Osteoblast (primary cell): ENCODE data around the gene PGBD5. TPM values are rescaled to one million over a fixed set of nuclear protein-coding genes. Genes with fewer than 3 reads are reported as not detected.

Experiments used
- DNase-seq: peaks from one replicate; pipeline ENCODE4 v3.0.0; 2011; ENCODE audit warnings: low spot score, mixed read lengths; ENCODE audit not compliant: insufficient read length; ENCODE audit errors: missing footprints
- H2AFZ ChIP-seq: 2 replicates; pipeline ENCODE4 v1.6.0; 2011; ENCODE audit warnings: mild to moderate bottlenecking, low read length
- H3K27ac ChIP-seq: 2 replicates; pipeline ENCODE4 v1.5.1; 2011; ENCODE audit warnings: mild to moderate bottlenecking, low read depth, low read length, moderate library complexity
- H3K27me3 ChIP-seq: 2 replicates; pipeline ENCODE4 v1.6.0; 2012; ENCODE audit warnings: mild to moderate bottlenecking, control low read depth, inconsistent platforms, low read length, moderate library complexity; ENCODE audit not compliant: insufficient read depth
- H3K36me3 ChIP-seq: 2 replicates; pipeline ENCODE4 v1.5.1; 2011; ENCODE audit warnings: mild to moderate bottlenecking, low read length, control low read depth, moderate library complexity; ENCODE audit not compliant: insufficient read depth
- H3K4me1 ChIP-seq: 2 replicates; pipeline ENCODE4 v1.5.1; 2011; ENCODE audit warnings: mild to moderate bottlenecking, low read length, control low read depth, moderate library complexity; ENCODE audit not compliant: insufficient read depth
- H3K4me2 ChIP-seq: 2 replicates; pipeline ENCODE4 v1.6.0; 2011; ENCODE audit warnings: mild to moderate bottlenecking, low read length; ENCODE audit not compliant: insufficient read depth
- H3K4me3 ChIP-seq: fragments of 200-600 bp; sonication (generic); 3 replicates; pipeline ENCODE4 v1.5.1; 2012; ENCODE audit warnings: mild to moderate bottlenecking, low read length, inconsistent platforms; ENCODE audit not compliant: insufficient read depth
- H3K79me2 ChIP-seq: 2 replicates; pipeline ENCODE4 v1.6.0; 2012; ENCODE audit warnings: mild to moderate bottlenecking, low read length, control low read depth, inconsistent platforms; ENCODE audit not compliant: insufficient read depth
- H3K9me3 ChIP-seq: 2 replicates; pipeline ENCODE4 v1.5.1; 2011; ENCODE audit warnings: low read depth, low read length, control low read depth
- H4K20me1 ChIP-seq: 2 replicates; pipeline ENCODE4 v1.6.0; 2012; ENCODE audit warnings: mild to moderate bottlenecking, low read length, control low read depth; ENCODE audit not compliant: insufficient read depth
- CTCF ChIP-seq: IDR thresholded peaks from 2 replicates; pipeline ENCODE4 v1.5.1; 2011; ENCODE audit warnings: mild to moderate bottlenecking, low read depth, low read length, moderate library complexity; ENCODE audit errors: extremely low read depth
- total RNA-seq: library from RNA; depleted of rRNA; stranded (reverse); fragments of >200 nt; gene quantifications from 2 replicates; pipeline ENCODE4 v1.2.3, GENCODE V29; 2012

PGBD5 gene
- total RNA-seq, 1 donor = under 0.01 TPM

- no peaks in the 10 kb centered on the region for H3K79me2 ChIP-seq
- H3K4me1 ChIP-seq = no peaks in the 10 kb centered on the region
- H3K4me2 ChIP-seq = no peak overlapping the region
- H3K36me3 ChIP-seq = no peaks in the 10 kb centered on the region
- H4K20me1 ChIP-seq = no peaks in the 10 kb centered on the region
- no peaks in the 10 kb centered on the region for H3K27me3 ChIP-seq
- H3K4me3 ChIP-seq = no peak overlapping the region
- no peak overlapping the region for H2AFZ ChIP-seq
- no peaks in the 10 kb centered on the region for H3K9me3 ChIP-seq
- H3K27ac ChIP-seq = no peak overlapping the region
- no peak for TF ChIP-seq CTCF
- DNase-seq = peak; percentile 37
Measured at GRCh38 chr1:230398856-230399255, 27.3 kb downstream of the PGBD5 start.

GRCh38 chr1:230396966-230397365 lies 29.2 kb downstream of the PGBD5 start:
- no peaks in the 10 kb centered on the region for H3K9me3 ChIP-seq
- H2AFZ ChIP-seq = no peak overlapping the region
- H3K27ac ChIP-seq = no peak overlapping the region
- H3K27me3 ChIP-seq = no peaks in the 10 kb centered on the region
- no peak for TF ChIP-seq CTCF
- peak; percentile 56 for DNase-seq
- H3K36me3 ChIP-seq = no peaks in the 10 kb centered on the region
- no peak overlapping the region for H3K4me3 ChIP-seq
- no peaks in the 10 kb centered on the region for H3K79me2 ChIP-seq
- no peaks in the 10 kb centered on the region for H4K20me1 ChIP-seq
- no peaks in the 10 kb centered on the region for H3K4me1 ChIP-seq
- H3K4me2 ChIP-seq = no peak overlapping the region

- H4K20me1 ChIP-seq = no peaks in the 10 kb centered on the region
- no peaks in the 10 kb centered on the region for H3K79me2 ChIP-seq
- no peaks in the 10 kb centered on the region for H3K36me3 ChIP-seq
- H3K9me3 ChIP-seq = no peaks in the 10 kb centered on the region
- H3K4me3 ChIP-seq = no peak overlapping the region
- no peak for TF ChIP-seq CTCF
- H3K27me3 ChIP-seq = no peaks in the 10 kb centered on the region
- no peak overlapping the region for H2AFZ ChIP-seq
- H3K4me1 ChIP-seq = no peaks in the 10 kb centered on the region
- H3K4me2 ChIP-seq = no peak overlapping the region
- H3K27ac ChIP-seq = no peak overlapping the region
- no peak for DNase-seq
Measured at GRCh38 chr1:230395932-230396331, 30.2 kb downstream of the PGBD5 start.

- Histone ChIP-seq H3K4me2 (no peak overlapping the region), H4K20me1 (no peaks in the 10 kb centered on the region), H3K79me2 (no peaks in the 10 kb centered on the region), H3K36me3 (no peaks in the 10 kb centered on the region), H2AFZ (no peak overlapping the region), H3K27me3 (no peaks in the 10 kb centered on the region), H3K27ac (no peak overlapping the region), H3K4me3 (no peak overlapping the region), H3K4me1 (no peaks in the 10 kb centered on the region), H3K9me3 (no peaks in the 10 kb centered on the region)
- DNase-seq = no peak
- TF ChIP-seq CTCF = no peak
Measured at GRCh38 chr1:230394741-230395140, 31.4 kb downstream of the PGBD5 start.
